HL-60 (cell line): Measurements from ENCODE around the gene PPM1H.

Experiments
- GABPA ChIP-seq: IDR thresholded peaks from 2 replicates; pipeline ENCODE4 v1.6.1; 2012; ENCODE audit warnings: low read depth
- POLR2AphosphoS5 ChIP-seq: IDR thresholded peaks from 2 replicates; pipeline ENCODE4 v1.6.1; 2012; ENCODE audit warnings: low read depth
- TF ChIP-seq, protein P1 (sequence below): IDR thresholded peaks from one replicate; pipeline ENCODE4 v1.5.1; 2011; ENCODE audit warnings: low read length, control low read depth, inconsistent platforms; ENCODE audit not compliant: insufficient read depth
- TF ChIP-seq, protein P2 (sequence below): IDR thresholded peaks from 2 replicates; pipeline ENCODE4 v1.6.1; 2012; ENCODE audit warnings: low read depth; ENCODE audit not compliant: insufficient replicate concordance

DNA sequence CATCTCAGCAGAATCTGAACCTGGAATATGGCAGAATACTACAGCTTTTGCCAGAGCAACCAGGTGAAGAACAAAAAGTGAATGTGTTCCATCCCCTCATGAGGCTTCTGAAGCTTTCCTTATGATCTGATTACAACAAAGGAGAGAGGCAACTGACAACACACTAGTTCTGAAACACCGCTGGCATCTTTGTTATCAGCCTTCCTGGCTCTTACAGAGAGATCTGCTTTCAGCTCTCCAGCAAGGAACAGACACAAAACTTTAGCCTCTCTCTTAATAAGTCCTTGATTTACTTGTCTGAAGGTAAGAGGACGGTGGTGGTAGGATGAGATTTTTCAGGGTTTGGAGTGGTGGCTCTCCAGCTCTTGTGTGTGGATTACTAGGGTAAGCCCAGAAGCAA, 227.0 kb downstream of the PPM1H start:
- no peak for TF ChIP-seq GABPA
- TF ChIP-seq, protein P1, sequence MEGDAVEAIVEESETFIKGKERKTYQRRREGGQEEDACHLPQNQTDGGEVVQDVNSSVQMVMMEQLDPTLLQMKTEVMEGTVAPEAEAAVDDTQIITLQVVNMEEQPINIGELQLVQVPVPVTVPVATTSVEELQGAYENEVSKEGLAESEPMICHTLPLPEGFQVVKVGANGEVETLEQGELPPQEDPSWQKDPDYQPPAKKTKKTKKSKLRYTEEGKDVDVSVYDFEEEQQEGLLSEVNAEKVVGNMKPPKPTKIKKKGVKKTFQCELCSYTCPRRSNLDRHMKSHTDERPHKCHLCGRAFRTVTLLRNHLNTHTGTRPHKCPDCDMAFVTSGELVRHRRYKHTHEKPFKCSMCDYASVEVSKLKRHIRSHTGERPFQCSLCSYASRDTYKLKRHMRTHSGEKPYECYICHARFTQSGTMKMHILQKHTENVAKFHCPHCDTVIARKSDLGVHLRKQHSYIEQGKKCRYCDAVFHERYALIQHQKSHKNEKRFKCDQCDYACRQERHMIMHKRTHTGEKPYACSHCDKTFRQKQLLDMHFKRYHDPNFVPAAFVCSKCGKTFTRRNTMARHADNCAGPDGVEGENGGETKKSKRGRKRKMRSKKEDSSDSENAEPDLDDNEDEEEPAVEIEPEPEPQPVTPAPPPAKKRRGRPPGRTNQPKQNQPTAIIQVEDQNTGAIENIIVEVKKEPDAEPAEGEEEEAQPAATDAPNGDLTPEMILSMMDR: no peak
- TF ChIP-seq POLR2AphosphoS5: no peak
- TF ChIP-seq, protein P2, sequence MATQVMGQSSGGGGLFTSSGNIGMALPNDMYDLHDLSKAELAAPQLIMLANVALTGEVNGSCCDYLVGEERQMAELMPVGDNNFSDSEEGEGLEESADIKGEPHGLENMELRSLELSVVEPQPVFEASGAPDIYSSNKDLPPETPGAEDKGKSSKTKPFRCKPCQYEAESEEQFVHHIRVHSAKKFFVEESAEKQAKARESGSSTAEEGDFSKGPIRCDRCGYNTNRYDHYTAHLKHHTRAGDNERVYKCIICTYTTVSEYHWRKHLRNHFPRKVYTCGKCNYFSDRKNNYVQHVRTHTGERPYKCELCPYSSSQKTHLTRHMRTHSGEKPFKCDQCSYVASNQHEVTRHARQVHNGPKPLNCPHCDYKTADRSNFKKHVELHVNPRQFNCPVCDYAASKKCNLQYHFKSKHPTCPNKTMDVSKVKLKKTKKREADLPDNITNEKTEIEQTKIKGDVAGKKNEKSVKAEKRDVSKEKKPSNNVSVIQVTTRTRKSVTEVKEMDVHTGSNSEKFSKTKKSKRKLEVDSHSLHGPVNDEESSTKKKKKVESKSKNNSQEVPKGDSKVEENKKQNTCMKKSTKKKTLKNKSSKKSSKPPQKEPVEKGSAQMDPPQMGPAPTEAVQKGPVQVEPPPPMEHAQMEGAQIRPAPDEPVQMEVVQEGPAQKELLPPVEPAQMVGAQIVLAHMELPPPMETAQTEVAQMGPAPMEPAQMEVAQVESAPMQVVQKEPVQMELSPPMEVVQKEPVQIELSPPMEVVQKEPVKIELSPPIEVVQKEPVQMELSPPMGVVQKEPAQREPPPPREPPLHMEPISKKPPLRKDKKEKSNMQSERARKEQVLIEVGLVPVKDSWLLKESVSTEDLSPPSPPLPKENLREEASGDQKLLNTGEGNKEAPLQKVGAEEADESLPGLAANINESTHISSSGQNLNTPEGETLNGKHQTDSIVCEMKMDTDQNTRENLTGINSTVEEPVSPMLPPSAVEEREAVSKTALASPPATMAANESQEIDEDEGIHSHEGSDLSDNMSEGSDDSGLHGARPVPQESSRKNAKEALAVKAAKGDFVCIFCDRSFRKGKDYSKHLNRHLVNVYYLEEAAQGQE: no peak
